GM12878 (cell line): ENCODE results near the gene IER3IP1. TPM values are rescaled to one million over a fixed set of nuclear protein-coding genes. Genes with fewer than 3 reads are reported as not detected.

ENCODE experiments used
- ATF2 ChIP-seq: IDR thresholded peaks from 2 replicates; pipeline ENCODE4 v1.6.1; 2012; ENCODE audit warnings: low read length, inconsistent platforms
- BCL11A ChIP-seq: IDR thresholded peaks from 2 replicates; pipeline ENCODE4 v1.6.1; 2011; ENCODE audit warnings: low read depth, low read length
- BMI1 ChIP-seq: fragments of 450-650 bp; IDR thresholded peaks from 2 replicates; pipeline ENCODE4 v1.6.1; 2016; ENCODE audit warnings: mild to moderate bottlenecking, moderate library complexity, borderline replicate concordance
- CBFB ChIP-seq: IDR thresholded peaks from 2 replicates; pipeline ENCODE4 v1.6.1; 2016; ENCODE audit warnings: antibody characterized with exemption, low read depth
- CBX5 ChIP-seq: sonication (generic); IDR thresholded peaks from 2 replicates; pipeline ENCODE4 v1.6.1; 2016; ENCODE audit warnings: low read depth, moderate library complexity, mild to moderate bottlenecking, inconsistent platforms
- CEBPB ChIP-seq, 2 experiments: fragments of 150-350 bp in 1 of 2; IDR thresholded peaks; 2 replicates each; pipeline ENCODE4 v1.6.1; 2012 to 2014; ENCODE audit warnings: low read depth in 2 of 2, low read length in 2 of 2, borderline replicate concordance in 1 of 2, inconsistent platforms in 1 of 2
- CREM ChIP-seq: IDR thresholded peaks from 2 replicates; pipeline ENCODE4 v1.6.1; 2014; ENCODE audit warnings: antibody characterized with exemption, low read depth
- HDAC2 ChIP-seq: fragments of 200-600 bp; sonication (generic); IDR thresholded peaks from 2 replicates; pipeline ENCODE4 v1.6.1; 2017
- HDAC6 ChIP-seq: fragments of 200-600 bp; sonication (generic); IDR thresholded peaks from one replicate; pipeline ENCODE4 v1.8.0; 2017; ENCODE audit warnings: antibody characterized with exemption; ENCODE audit not compliant: unreplicated experiment
- IKZF1 ChIP-seq: fragments of 450-650 bp; conservative IDR thresholded peaks from 2 replicates; pipeline ENCODE4 v1.6.1; 2017; ENCODE audit warnings: antibody characterized with exemption, mild to moderate bottlenecking
- JUND ChIP-seq: IDR thresholded peaks from 2 replicates; pipeline ENCODE4 v1.6.1; 2012; ENCODE audit warnings: low read depth, mild to moderate bottlenecking, low read length, improper control_type of control experiment, moderate library complexity
- KAT2A ChIP-seq: conservative IDR thresholded peaks from 2 replicates; pipeline ENCODE4 v1.6.1; 2011; ENCODE audit warnings: low read depth, low read length; ENCODE audit not compliant: control insufficient read depth
- MTA2 ChIP-seq: fragments of 450-650 bp; IDR thresholded peaks from 2 replicates; pipeline ENCODE4 v1.6.1; 2016; ENCODE audit warnings: low read depth, mild to moderate bottlenecking, moderate library complexity
- MYB ChIP-seq: fragments of 150-350 bp; IDR thresholded peaks from 2 replicates; pipeline ENCODE4 v1.6.1; 2014; ENCODE audit warnings: mild to moderate bottlenecking, low read depth, low read length, borderline replicate concordance
- NFYA ChIP-seq: IDR thresholded peaks from 2 replicates; pipeline ENCODE4 v1.6.1; 2011; ENCODE audit warnings: low read depth, mild to moderate bottlenecking, low read length, improper control_type of control experiment, borderline replicate concordance
- POLR2AphosphoS2 ChIP-seq: IDR thresholded peaks from 2 replicates; pipeline ENCODE4 v1.6.1; 2011; ENCODE audit warnings: low read depth, mild to moderate bottlenecking, low read length, improper control_type of control experiment, moderate library complexity
- PRDM15 ChIP-seq: fragments of 450-650 bp; formaldehyde crosslinking; IDR thresholded peaks from 2 replicates; pipeline ENCODE4 v1.4.0; 2020; ENCODE audit warnings: mild to moderate bottlenecking, moderate library complexity
- SUPT20H ChIP-seq: IDR thresholded peaks from 2 replicates; pipeline ENCODE4 v1.6.1; 2011; ENCODE audit warnings: low read depth, mild to moderate bottlenecking, low read length, moderate library complexity, borderline replicate concordance; ENCODE audit not compliant: control insufficient read depth
- TCF7 ChIP-seq: IDR thresholded peaks from 2 replicates; pipeline ENCODE4 v1.6.1; 2014; ENCODE audit warnings: antibody characterized with exemption, borderline replicate concordance
- USF2 ChIP-seq: IDR thresholded peaks from 2 replicates; pipeline ENCODE4 v1.6.1; 2011; ENCODE audit warnings: low read depth, low read length, improper control_type of control experiment, borderline replicate concordance
- ZBTB4 ChIP-seq: fragments of 450-650 bp; formaldehyde crosslinking; IDR thresholded peaks from 2 replicates; pipeline ENCODE4 v1.4.0; 2022; ENCODE audit warnings: mild to moderate bottlenecking, moderate library complexity
- ZNF217 ChIP-seq: fragments of 450-650 bp; IDR thresholded peaks from 2 replicates; pipeline ENCODE4 v1.6.1; 2017; ENCODE audit warnings: antibody characterized with exemption, mild to moderate bottlenecking
- ZNF24 ChIP-seq: fragments of 450-650 bp; IDR thresholded peaks from 2 replicates; pipeline ENCODE4 v1.6.1; 2017; ENCODE audit warnings: antibody characterized with exemption, mild to moderate bottlenecking
- polyA plus RNA-seq, 11 experiments: library from polyadenylated mRNA; depleted of rRNA in 4 of 11; unstranded in 6 of 11; stranded (reverse) in 5 of 11; fragments of >200 nt; fragmentation: Nextera tagmentation in 4 of 11; fragmentation: Illumina TruSeq in 1 of 11; extraction: Ambion mirVana in 4 of 11; extraction: Trizol in 1 of 11; gene quantifications; 1 replicate in 1 of 11; 2 replicates in 10 of 11; pipeline versions ENCODE4 v1.2.1 to v1.2.3, GENCODE V29; 2011 to 2016; ENCODE audit warnings: inconsistent platforms in 2 of 11, missing spikeins in 2 of 11, low read depth in 1 of 11
- total RNA-seq, 4 experiments: library from RNA; depleted of rRNA in 3 of 4; stranded (reverse); fragments of >200 nt in 3 of 4; fragmentation: Illumina TruSeq in 1 of 4; extraction: Trizol in 1 of 4; gene quantifications; 2 replicates each; pipeline versions ENCODE4 v1.2.1 to v1.2.3, GENCODE V29; 2013 to 2021

Gene IER3IP1
- total and polyA plus RNA-seq, 10 of the 15 experiments (the other 5 are each of a cell fraction or from before 2014, with no cell fraction given) = 7.9 to 40.9 (median 28.1) TPM

GRCh38 chr18:47175898-47176575 is at the start of gene IER3IP1 (continued):
- TF ChIP-seq ZNF217 (no peak), IKZF1 (peak; percentile 65; the same call in 1 of the 2 replicates), ZBTB4 (CRISPR knock-in tag) (no peak), MTA2 (no peak), CBX5 (no peak), USF2 (no peak), CBFB (0 out of 2 replicates have a peak, but pooled peaks have one; percentile 56), TCF7 (no peak), CEBPB (IDR thresholded peaks at IDR 0.05; ENCODE audit: borderline replicate concordance in 1 of 2, low read depth in 2 of 2, low read length in 2 of 2) (no peak), POLR2AphosphoS2 (no peak), BCL11A (no peak), CREM (no peak), ZNF24 (no peak), MYB (no peak), PRDM15 (CRISPR knock-in tag) (no peak), JUND (no peak), ATF2 (no peak), HDAC2 (no peak), BMI1 (no peak), KAT2A (no peak), NFYA (no peak), HDAC6 (no peak), SUPT20H (no peak)
